IMR-90 (cell line): ENCODE data around the gene FOSL1. TPM values are rescaled to one million over a fixed set of nuclear protein-coding genes. Genes with fewer than 3 reads are reported as not detected.

Experiments
- ATAC-seq: fragments of 200-7000 bp; cut with Tn5 transposase; 2 replicates; pipeline ENCODE4 v1.9.1; 2020; ENCODE audit warnings: low read depth, mild to moderate bottlenecking, moderate library complexity
- BruUV-seq: library from RNA; stranded (reverse); fragments of 400-500 nt; replicated peaks from 2 replicates; lab custom pipeline; 2021; lab: Mats Ljungman, UMichigan
- CTCF ChIA-PET: fragments of 300-600 bp; formaldehyde crosslinking; extraction: SDS; loops from one replicate; lab custom pipeline; 2021; ENCODE audit warnings: antibody characterized with exemption; lab: Yijun Ruan, JAX
- POLR2A ChIA-PET: fragments of 300-600 bp; sonication (Branson Sonifier 250); formaldehyde crosslinking; loops from one replicate; lab custom pipeline; 2022; ENCODE audit warnings: antibody characterized with exemption; ENCODE audit not compliant: unreplicated experiment; lab: Charles Lee
- DNase-seq: peaks from one replicate; pipeline ENCODE4 v3.0.0; 2013
- H2AFZ ChIP-seq: replicated peaks from 2 replicates; pipeline ENCODE3; 2013; ENCODE audit warnings: low read length, mild to moderate bottlenecking; ENCODE audit not compliant: poor library complexity
- H2AK5ac ChIP-seq: 2 replicates; pipeline ENCODE4 v1.6.1; 2013; ENCODE audit warnings: low read depth, low read length, inconsistent platforms
- H2AK9ac ChIP-seq: replicated peaks from 2 replicates; pipeline ENCODE3; 2013; ENCODE audit warnings: mild to moderate bottlenecking, low read depth, low read length, moderate library complexity; ENCODE audit not compliant: poor library complexity
- H2BK120ac ChIP-seq: 2 replicates; pipeline ENCODE4 v1.6.1; 2013; ENCODE audit warnings: low read depth, low read length, inconsistent platforms
- H2BK15ac ChIP-seq: 3 replicates; pipeline ENCODE4 v1.6.1; 2013; ENCODE audit warnings: low read depth, low read length, inconsistent platforms
- H2BK20ac ChIP-seq: 2 replicates; pipeline ENCODE4 v1.6.1; 2013; ENCODE audit warnings: low read depth, mild to moderate bottlenecking, inconsistent platforms, low read length, moderate library complexity
- H2BK5ac ChIP-seq: 2 replicates; pipeline ENCODE4 v1.6.1; 2013; ENCODE audit warnings: mild to moderate bottlenecking, low read depth, low read length, inconsistent platforms; ENCODE audit not compliant: poor library complexity, severe bottlenecking
- H3K14ac ChIP-seq: replicated peaks from 2 replicates; pipeline ENCODE4 v1.6.1; 2013; ENCODE audit warnings: low read depth, low read length, inconsistent platforms
- H3K18ac ChIP-seq: 2 replicates; pipeline ENCODE4 v1.6.1; 2013; ENCODE audit warnings: low read depth, low read length, control low read depth
- H3K23ac ChIP-seq: 2 replicates; pipeline ENCODE4 v1.6.1; 2013; ENCODE audit warnings: low read depth, low read length, inconsistent platforms
- H3K27ac ChIP-seq: 2 replicates; pipeline ENCODE4 v1.5.1; 2013; ENCODE audit warnings: mild to moderate bottlenecking, control low read depth, low read length; ENCODE audit not compliant: insufficient read depth
- H3K27me3 ChIP-seq: 2 replicates; pipeline ENCODE4 v1.6.1; 2013; ENCODE audit warnings: low read length; ENCODE audit not compliant: control insufficient read depth, insufficient read depth
- H3K36me3 ChIP-seq: 2 replicates; pipeline ENCODE4 v1.6.1; 2013; ENCODE audit warnings: low read length, mixed read lengths; ENCODE audit not compliant: control insufficient read depth, insufficient read depth
- H3K4ac ChIP-seq: 2 replicates; pipeline ENCODE4 v1.6.1; 2013; ENCODE audit warnings: low read depth, low read length, inconsistent platforms
- H3K4me1 ChIP-seq: 2 replicates; pipeline ENCODE4 v1.6.1; 2013; ENCODE audit warnings: low read length, mixed read lengths; ENCODE audit not compliant: control insufficient read depth, insufficient read depth
- H3K4me2 ChIP-seq: 2 replicates; pipeline ENCODE4 v1.6.1; 2013; ENCODE audit warnings: low read depth, mild to moderate bottlenecking, control low read depth, low read length, moderate library complexity
- H3K4me3 ChIP-seq: 2 replicates; pipeline ENCODE4 v1.5.1; 2013; ENCODE audit warnings: low read depth, mild to moderate bottlenecking, control low read depth, low read length, moderate library complexity; ENCODE audit not compliant: insufficient read depth
- H3K56ac ChIP-seq: 2 replicates; pipeline ENCODE4 v1.6.1; 2013; ENCODE audit warnings: low read length, inconsistent platforms; ENCODE audit not compliant: insufficient read depth; ENCODE audit errors: extremely low read depth
- H3K79me1 ChIP-seq, 2 experiments: 2 replicates each; pipeline ENCODE4 v1.6.1; 2013; ENCODE audit warnings: low read length in 2 of 2, inconsistent platforms in 1 of 2, low read depth in 1 of 2
- H3K9ac ChIP-seq: 2 replicates; pipeline ENCODE4 v1.6.1; 2013; ENCODE audit warnings: low read depth, low read length, control low read depth
- H3K9me1 ChIP-seq: 2 replicates; pipeline ENCODE4 v1.6.1; 2013; ENCODE audit warnings: low read length, inconsistent platforms; ENCODE audit not compliant: insufficient read depth
- H3K9me3 ChIP-seq: 2 replicates; pipeline ENCODE4 v1.6.1; 2013; ENCODE audit warnings: low read length; ENCODE audit not compliant: control insufficient read depth, insufficient read depth
- H4K20me1 ChIP-seq: 2 replicates; pipeline ENCODE4 v1.6.1; 2013; ENCODE audit warnings: low read length, inconsistent platforms; ENCODE audit not compliant: insufficient read depth
- H4K5ac ChIP-seq: 2 replicates; pipeline ENCODE4 v1.6.1; 2013; ENCODE audit warnings: mild to moderate bottlenecking, low read depth, low read length, control low read depth
- H4K8ac ChIP-seq, 2 experiments: 2 replicates each; pipeline ENCODE4 v1.6.1; 2013; ENCODE audit warnings: low read depth in 2 of 2, low read length in 2 of 2, control low read depth in 1 of 2, inconsistent platforms in 1 of 2
- H4K91ac ChIP-seq: 2 replicates; pipeline ENCODE4 v1.6.1; 2013; ENCODE audit warnings: low read depth, low read length, inconsistent platforms; ENCODE audit not compliant: insufficient read depth
- POLR2A ChIP-seq: IDR thresholded peaks from 2 replicates; pipeline ENCODE4 v1.6.1; 2012; ENCODE audit warnings: mild to moderate bottlenecking, low read depth, low read length
- WGBS, 2 experiments: methylation state at CpG; one replicate each; pipeline versions ENCODE4 v1.1.5 to v1.1.7; 2013; ENCODE audit warnings: missing lambda C conversion rate in 2 of 2; ENCODE audit not compliant: insufficient read length in 1 of 2; ENCODE audit errors: extremely low coverage in 2 of 2; 5-methylcytosine and 5-hydroxymethylcytosine counted together
- dilution Hi-C: fragments of 300-500 bp; cut with HindIII; formaldehyde crosslinking; loops from one replicate; pipeline ENCODE4 v1.14.3; 2018; ENCODE audit warnings: low sequenced_read_pairs; ENCODE audit not compliant: unreplicated experiment
- in situ Hi-C: fragments of 300-500 bp; cut with MboI; formaldehyde crosslinking; loops from 3 replicates; pipeline ENCODE4 v1.14.3; 2019; ENCODE audit warnings: low sequenced_read_pairs, inconsistent platforms, mixed read lengths
- intact Hi-C: fragments of 100-400 bp; cut with micrococcal nuclease; formaldehyde crosslinking; loops from 2 replicates; pipeline ENCODE4 v1.10.0; 2022
- polyA plus RNA-seq, 3 experiments: library from polyadenylated mRNA; depleted of rRNA; stranded (reverse); fragments of >200 nt; gene quantifications; 2 replicates each; pipeline ENCODE4 v1.2.3, GENCODE V29; 2012; ENCODE audit warnings: low replicate concordance in 1 of 3
- total RNA-seq: library from RNA; depleted of rRNA; stranded (reverse); fragments of >200 nt; gene quantifications from 2 replicates; pipeline ENCODE4 v1.2.3, GENCODE V29; 2012
- TF ChIP-seq, protein P1 (sequence below): fragments of 150-350 bp; IDR thresholded peaks from 2 replicates; pipeline ENCODE4 v1.6.1; 2016; ENCODE audit warnings: low read depth, mild to moderate bottlenecking, low read length, moderate library complexity, borderline replicate concordance

Gene FOSL1
- total and polyA plus RNA-seq, 2 of the 4 experiments (the other 2 are of a cell fraction): 17.2 to 107 TPM

DNA sequence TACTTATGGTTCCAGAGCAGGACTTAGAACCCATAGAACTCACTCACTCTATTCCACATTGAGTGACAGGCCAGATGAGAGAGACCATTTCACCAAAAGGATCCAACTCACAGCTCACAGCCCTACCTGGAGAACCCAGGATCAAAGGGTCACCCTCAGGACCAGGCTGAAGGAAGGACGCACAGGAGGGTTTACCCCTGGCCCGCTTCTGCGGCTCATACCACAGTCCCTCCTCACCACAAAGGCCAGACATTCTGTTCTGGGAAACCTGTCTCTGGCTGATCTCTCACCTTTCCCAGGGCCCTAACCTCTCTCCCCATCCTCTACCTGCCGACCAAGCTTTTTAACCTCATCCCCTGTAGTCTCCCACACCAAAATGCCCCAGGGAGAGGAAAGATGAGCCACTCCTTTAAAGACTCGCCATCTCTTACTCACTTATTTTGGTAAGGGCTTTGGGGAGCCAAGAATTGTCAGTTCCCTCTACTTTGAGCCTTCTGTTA, 4.7 kb downstream of the FOSL1 start:
- peak overlapping the region; percentile 5; the same call in 1 of the 2 replicates for H3K4me3 ChIP-seq
- H2AK5ac ChIP-seq: peak overlapping the region; percentile 0; the same call in 1 of the 2 replicates
- peak overlapping the region; percentile 54; the same call in 1 of the 2 replicates for H3K9ac ChIP-seq
- DNase-seq: no peak
- WGBS, 2 experiments: 100% methylated on average over 3 of the region's 5 CpGs; no CpG with 5 or more reads in 1 of the 2 experiments
- in situ Hi-C loops: no loop called here
- H4K8ac ChIP-seq: peak overlapping the region in 1 of 2 experiments; percentile 57; a peak in 2 of 4 replicates
- H3K9me1 ChIP-seq: 0 out of 2 replicates have a peak, but pooled peaks cover 4% of the 10 kb centered on the region
- H3K56ac ChIP-seq: 0 out of 2 replicates have a peak overlapping the region, but pooled peaks have one; percentile 5
- no peak overlapping the region for H2AK9ac ChIP-seq
- no peak for ATAC-seq
- no peaks in the 10 kb centered on the region for H3K27me3 ChIP-seq
- peak overlapping the region; percentile 99 for H3K23ac ChIP-seq
- H3K14ac ChIP-seq: peak overlapping the region; percentile 23
- no peak overlapping the region for H2BK15ac ChIP-seq
- peaks cover 91% of the 10 kb centered on the region for H4K20me1 ChIP-seq
- H3K9me3 ChIP-seq: no peaks in the 10 kb centered on the region
- BruUV-seq: no TSS peak
- peaks cover under 1 to 22% of the 10 kb centered on the region in 2 experiments; a peak in 3 of 4 replicates for H3K79me1 ChIP-seq
- CTCF ChIA-PET: interaction anchor here (1.2 kb wide), 1 partner anchor 125 kb away, joined by 4 read pairs; no protein-coding TSS in a partner anchor
- dilution Hi-C loops: no loop called here
- TF ChIP-seq, protein P1, sequence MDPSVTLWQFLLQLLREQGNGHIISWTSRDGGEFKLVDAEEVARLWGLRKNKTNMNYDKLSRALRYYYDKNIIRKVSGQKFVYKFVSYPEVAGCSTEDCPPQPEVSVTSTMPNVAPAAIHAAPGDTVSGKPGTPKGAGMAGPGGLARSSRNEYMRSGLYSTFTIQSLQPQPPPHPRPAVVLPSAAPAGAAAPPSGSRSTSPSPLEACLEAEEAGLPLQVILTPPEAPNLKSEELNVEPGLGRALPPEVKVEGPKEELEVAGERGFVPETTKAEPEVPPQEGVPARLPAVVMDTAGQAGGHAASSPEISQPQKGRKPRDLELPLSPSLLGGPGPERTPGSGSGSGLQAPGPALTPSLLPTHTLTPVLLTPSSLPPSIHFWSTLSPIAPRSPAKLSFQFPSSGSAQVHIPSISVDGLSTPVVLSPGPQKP: no peak
- TF ChIP-seq POLR2A: peak; percentile 17
- no peak overlapping the region for H2AFZ ChIP-seq
- peak overlapping the region; percentile 22 for H3K27ac ChIP-seq
- H3K36me3 ChIP-seq: peaks cover 46% of the 10 kb centered on the region
- peak overlapping the region; percentile 46 for H3K4ac ChIP-seq
- no peak overlapping the region for H3K18ac ChIP-seq
- peak overlapping the region; percentile 72 for H2BK5ac ChIP-seq
- H2BK20ac ChIP-seq: no peak overlapping the region
- peak overlapping the region; percentile 12; the same call in 1 of the 2 replicates for H4K5ac ChIP-seq
- H3K4me1 ChIP-seq: peaks cover 33% of the 10 kb centered on the region
- POLR2A ChIA-PET: interaction anchor here (0.7 kb wide), 2 partner anchors 79 to 117 kb away, joined by 5 read pairs; no protein-coding TSS in a partner anchor
- intact Hi-C loops: no loop called here
- H3K4me2 ChIP-seq: peak overlapping the region; percentile 69
- H4K91ac ChIP-seq: no peak overlapping the region
- H2BK120ac ChIP-seq: 0 out of 2 replicates have a peak overlapping the region, but pooled peaks have one; percentile 10
